ENCODE results near the gene HOXD8. TPM values are rescaled to one million over a fixed set of nuclear protein-coding genes. Genes with fewer than 3 reads are reported as not detected.
A peak's percentile ranks its signal among the peaks of the same experiment; 100 is the strongest.

The HOXD8 gene
- total RNA-seq, 1 experiment from 2014 or later = 1.9 TPM

- intact Hi-C loops (cut with micrococcal nuclease) = no loop called here
- DNase-seq = no peak
- POLR2A ChIA-PET (ENCODE audit: unreplicated experiment) = no interaction called here
- H3K9ac ChIP-seq (ENCODE audit: low read length) = no peak within 1 kb of the TSS
- H2AFZ ChIP-seq (ENCODE audit: low read length) = no peak within 1 kb of the TSS
- no peaks in the 10 kb centered on the region for H3K79me2 ChIP-seq (ENCODE audit: low read length)
- no peaks in the 10 kb centered on the region for H3F3A ChIP-seq (ENCODE audit: low read length, unreplicated experiment)
- no peak for ATAC-seq
- no peaks in the 10 kb centered on the region for H3K9me3 ChIP-seq (ENCODE audit: low read length)
- CTCF ChIA-PET = no interaction called here
- TF ChIP-seq CTCF (conservative IDR thresholded peaks at IDR 0.05; ENCODE audit: low read depth, low read length) (no peak), EZH2 (IDR thresholded peaks at IDR 0.05; ENCODE audit: low read length, unreplicated experiment) (no peak)
- peaks cover 12% of the 10 kb centered on the region for H3K4me1 ChIP-seq (ENCODE audit: insufficient read depth, low read length)
- H3K4me2 ChIP-seq (ENCODE audit: low read length) = no peak within 1 kb of the TSS
- no peaks in the 10 kb centered on the region for H3K9me2 ChIP-seq (replicated peaks; ENCODE audit: low read length)
- H3K27ac ChIP-seq (ENCODE audit: low read length) = no peak within 1 kb of the TSS
- no peaks in the 10 kb centered on the region for H4K20me1 ChIP-seq (ENCODE audit: low read length)
- no peak within 1 kb of the TSS for H3K4me3 ChIP-seq (ENCODE audit: low read length)
- no TSS peak for BruUV-seq (replicated peaks)
- peaks cover 32% of the 10 kb centered on the region for H3K27me3 ChIP-seq (ENCODE audit: low read length)
- no peaks in the 10 kb centered on the region for H3K36me3 ChIP-seq (ENCODE audit: low read depth, low read length)
These were observed 45.7 kb upstream of the HOXD8 start, which contains the start of gene EVX2 for GRCh38 chr2:176083796-176084261. EVX2 (minus strand) TSS chr2:176083962; CDS start chr2:176083776, 186 bp downstream.

- BruUV-seq (replicated peaks) = no TSS peak
- intact Hi-C loops (cut with micrococcal nuclease) = loop anchor here (5.0 kb wide), 2 partner anchors 82 to 242 kb away; partner anchors contain the start of gene LNPK
- Histone ChIP-seq H3K9ac (ENCODE audit: low read length) (no peak overlapping the region), H2AFZ (ENCODE audit: low read length) (no peak overlapping the region), H3K27ac (ENCODE audit: low read length) (no peak overlapping the region), H3K4me3 (ENCODE audit: low read length) (no peak overlapping the region), H3K79me2 (ENCODE audit: low read length) (no peaks in the 10 kb centered on the region), H3K4me1 (ENCODE audit: insufficient read depth, low read length) (peaks cover 12% of the 10 kb centered on the region), H3K36me3 (ENCODE audit: low read depth, low read length) (no peaks in the 10 kb centered on the region), H4K20me1 (ENCODE audit: low read length) (no peaks in the 10 kb centered on the region), H3K9me3 (ENCODE audit: low read length) (no peaks in the 10 kb centered on the region), H3K27me3 (ENCODE audit: low read length) (peaks cover 36% of the 10 kb centered on the region), H3F3A (ENCODE audit: low read length, unreplicated experiment) (no peaks in the 10 kb centered on the region), H3K4me2 (ENCODE audit: low read length) (no peak overlapping the region), H3K9me2 (replicated peaks; ENCODE audit: low read length) (no peaks in the 10 kb centered on the region)
- CTCF ChIA-PET = no interaction called here
- POLR2A ChIA-PET (ENCODE audit: unreplicated experiment) = no interaction called here
- DNase-seq (no peak), ATAC-seq (no peak)
- TF ChIP-seq EZH2phosphoT487 (IDR thresholded peaks at IDR 0.05; ENCODE audit: borderline replicate concordance, low read length) (no peak), CTCF (conservative IDR thresholded peaks at IDR 0.05; ENCODE audit: low read depth, low read length) (no peak), EZH2 (IDR thresholded peaks at IDR 0.05; ENCODE audit: low read length, unreplicated experiment) (no peak)
These were observed 44.8 kb upstream of the HOXD8 start for GRCh38 chr2:176084611-176085119.

DNA sequence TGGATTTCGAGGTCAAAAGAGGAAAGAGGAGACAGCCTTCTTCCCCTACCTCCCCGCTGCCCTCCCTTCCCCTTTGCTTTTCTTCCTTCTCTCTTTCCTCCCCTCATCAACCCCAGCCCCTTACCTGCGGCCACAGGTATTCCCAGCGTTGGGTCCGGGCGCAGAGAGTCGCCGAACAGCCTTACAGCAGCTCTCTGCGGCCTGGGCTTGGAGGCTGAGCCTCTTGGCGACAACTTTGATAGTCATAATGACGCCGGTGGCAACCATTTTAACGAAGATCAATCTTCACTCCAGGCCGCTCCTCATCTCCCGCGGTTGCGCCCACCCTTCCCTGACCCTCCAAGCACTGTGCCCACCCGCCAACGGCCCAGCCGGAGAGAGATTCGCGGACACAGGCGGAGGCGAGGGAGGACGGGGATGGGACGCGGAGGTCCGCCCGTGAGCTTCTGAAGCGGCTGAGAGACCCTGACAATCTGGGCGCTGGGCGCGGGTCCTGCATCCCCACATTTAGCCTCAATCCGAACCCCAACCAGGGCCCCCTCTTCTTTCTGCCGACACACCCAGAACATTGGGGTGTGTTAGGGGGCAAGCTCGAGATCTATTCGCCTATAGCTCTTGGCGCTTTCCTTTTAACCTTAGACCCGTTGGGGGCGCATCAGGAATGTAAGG is 44.3 kb upstream of the HOXD8 start:
- no peak for TF ChIP-seq CTCF (conservative IDR thresholded peaks at IDR 0.05; ENCODE audit: low read depth, low read length)
- no peak for TF ChIP-seq EZH2 (IDR thresholded peaks at IDR 0.05; ENCODE audit: low read length, unreplicated experiment)
- no peak for TF ChIP-seq EZH2phosphoT487 (IDR thresholded peaks at IDR 0.05; ENCODE audit: borderline replicate concordance, low read length)
- BruUV-seq (replicated peaks) = no TSS peak
- Histone ChIP-seq H4K20me1 (ENCODE audit: low read length) (no peaks in the 10 kb centered on the region), H3K4me1 (ENCODE audit: insufficient read depth, low read length) (peaks cover 12% of the 10 kb centered on the region), H3K4me2 (ENCODE audit: low read length) (0 out of 2 replicates have a peak overlapping the region, but pooled peaks have one; percentile 81), H3K9me2 (replicated peaks; ENCODE audit: low read length) (no peaks in the 10 kb centered on the region), H3K27ac (ENCODE audit: low read length) (no peak overlapping the region), H3F3A (ENCODE audit: low read length, unreplicated experiment) (no peaks in the 10 kb centered on the region), H3K27me3 (ENCODE audit: low read length) (peaks cover 41% of the 10 kb centered on the region), H3K9ac (ENCODE audit: low read length) (no peak overlapping the region), H2AFZ (ENCODE audit: low read length) (peak overlapping the region; percentile 60; the same call in 1 of the 2 replicates), H3K4me3 (ENCODE audit: low read length) (no peak overlapping the region; the same call in 1 of the 2 replicates), H3K36me3 (ENCODE audit: low read depth, low read length) (no peaks in the 10 kb centered on the region), H3K9me3 (ENCODE audit: low read length) (no peaks in the 10 kb centered on the region), H3K79me2 (ENCODE audit: low read length) (no peaks in the 10 kb centered on the region)
- intact Hi-C loops (cut with micrococcal nuclease) = loop anchor here (5.0 kb wide), 2 partner anchors 83 to 243 kb away; partner anchors contain the start of gene LNPK
- DNase-seq (no peak), ATAC-seq (no peak)
- ChIA-PET POLR2A (ENCODE audit: unreplicated experiment) (no interaction called here), CTCF (interaction anchor here (0.8 to 1.1 kb wide), 2 partner anchors 391 to 395 kb away, joined by 3 to 5 read pairs; no protein-coding TSS in a partner anchor)
